GM19468 (cell line): ENCODE results near the gene CTSE.
"Not testable (repeated sequence)": the region's sequence is repeated elsewhere in the genome, so short reads cannot be mapped to it uniquely, and the experiment has no call there.

Experiments
- ATAC-seq: cut with Tn5 transposase; IDR thresholded peaks from one replicate; pipeline ENCODE4 v1.9.1; 2021; ENCODE audit warnings: mild to moderate bottlenecking, moderate library complexity, moderate number of reproducible peaks; ENCODE audit not compliant: unreplicated experiment; ENCODE audit errors: extremely low read depth

Gene CTSE

GRCh38 chr1:206023695-206024094, at the start of gene CTSE:
CTSE (minus strand) TSS chr1:206023895; CDS start chr1:206023791, 104 bp downstream.
- no peak for ATAC-seq

DNA sequence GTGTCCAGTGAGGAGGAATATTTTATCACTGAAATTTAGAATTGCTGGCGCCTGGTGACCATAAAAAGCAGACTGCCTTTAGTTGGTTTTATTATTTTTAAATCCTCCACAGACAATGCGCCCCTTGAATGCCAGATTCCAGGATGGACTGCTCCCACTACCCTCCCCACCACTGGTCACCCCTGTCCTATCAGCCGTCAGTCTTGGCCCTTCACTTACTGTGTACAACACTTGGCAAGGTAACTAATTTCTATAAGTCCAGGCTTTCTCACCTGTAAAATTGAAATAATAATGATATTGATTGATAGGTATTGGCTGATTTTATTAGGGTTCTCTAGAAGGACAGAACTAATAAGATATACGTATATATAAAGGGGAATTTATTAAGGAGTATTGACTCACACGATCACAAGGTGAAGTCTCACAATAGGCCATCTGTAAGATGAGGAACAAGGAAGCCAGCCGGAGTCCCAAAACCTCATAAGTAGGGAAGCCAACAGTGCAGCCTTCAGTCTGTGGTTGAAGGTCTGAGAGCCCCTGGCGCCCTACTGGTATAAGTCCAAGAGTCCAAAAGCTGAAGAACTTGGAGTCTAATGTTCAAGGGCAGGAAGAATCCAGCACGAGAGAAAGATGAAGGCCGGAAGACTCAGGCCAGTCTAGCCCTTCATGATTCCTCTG, 47.1 kb upstream of the CTSE start:
- no peak for ATAC-seq

DNA sequence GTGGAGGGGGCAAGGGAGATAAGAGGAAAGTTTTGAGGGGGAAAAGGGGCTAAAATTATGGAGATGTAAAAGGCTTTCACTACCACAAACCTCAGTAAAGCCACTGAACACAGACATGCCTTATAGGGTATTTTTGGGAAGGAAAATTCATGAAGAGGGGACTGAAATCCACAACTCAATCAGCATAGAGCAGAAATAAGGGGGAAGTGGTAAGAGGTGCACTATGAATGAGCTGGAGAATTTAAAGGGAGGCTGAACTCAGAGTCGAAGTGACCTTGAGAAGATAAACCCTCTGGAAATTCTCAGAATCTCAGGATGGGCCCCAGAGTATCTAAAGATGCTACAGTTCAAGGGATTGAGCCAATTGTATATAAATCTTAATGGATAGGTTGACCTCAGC, 44.6 kb upstream of the CTSE start:
- no peak for ATAC-seq

- ATAC-seq: no peak
Observed at GRCh38 chr1:206067486-206068227, 44.0 kb upstream of the CTSE start.

- ATAC-seq: peak; percentile 63
Observed at GRCh38 chr1:206066479-206067171, 42.9 kb upstream of the CTSE start.

DNA sequence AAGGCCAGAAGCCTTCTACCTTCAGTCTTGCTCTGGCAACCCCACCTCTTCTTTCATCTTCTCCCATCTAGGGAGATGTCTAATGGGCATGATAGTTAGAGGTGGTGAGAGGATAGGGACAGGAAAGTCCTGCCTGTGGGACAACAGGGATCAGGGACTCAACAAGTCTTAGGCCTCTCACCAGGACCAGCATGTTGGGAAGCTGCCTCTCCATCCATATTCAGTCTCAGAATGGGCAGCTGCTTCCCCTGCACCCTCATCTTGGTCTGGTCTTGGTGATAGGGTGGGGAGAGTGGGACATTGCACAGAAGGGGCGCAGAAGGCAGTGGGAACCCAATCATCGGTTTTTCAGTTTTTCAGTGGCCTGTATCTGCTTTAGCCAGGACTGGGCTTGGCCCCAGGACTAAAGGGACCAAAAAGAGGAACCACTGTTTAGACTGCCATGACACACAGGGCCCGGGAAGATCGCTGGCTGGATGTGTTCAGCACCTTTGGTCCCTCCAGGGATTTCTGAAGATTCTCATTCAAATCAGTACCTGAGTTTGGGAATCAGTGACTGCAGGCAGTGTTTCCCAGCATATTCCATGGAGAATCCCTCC, 42.0 kb upstream of the CTSE start:
- ATAC-seq: no peak

- not testable (repeated sequence) for ATAC-seq
Observed at GRCh38 chr1:206064501-206064900, 40.8 kb upstream of the CTSE start.

GRCh38 chr1:206064001-206064400, 40.3 kb upstream of the CTSE start:
- not testable (repeated sequence) for ATAC-seq

- no peak for ATAC-seq
Observed at GRCh38 chr1:206062464-206062863, 38.8 kb upstream of the CTSE start.

- no peak for ATAC-seq
Observed at GRCh38 chr1:206060844-206061243, 37.1 kb upstream of the CTSE start.

DNA sequence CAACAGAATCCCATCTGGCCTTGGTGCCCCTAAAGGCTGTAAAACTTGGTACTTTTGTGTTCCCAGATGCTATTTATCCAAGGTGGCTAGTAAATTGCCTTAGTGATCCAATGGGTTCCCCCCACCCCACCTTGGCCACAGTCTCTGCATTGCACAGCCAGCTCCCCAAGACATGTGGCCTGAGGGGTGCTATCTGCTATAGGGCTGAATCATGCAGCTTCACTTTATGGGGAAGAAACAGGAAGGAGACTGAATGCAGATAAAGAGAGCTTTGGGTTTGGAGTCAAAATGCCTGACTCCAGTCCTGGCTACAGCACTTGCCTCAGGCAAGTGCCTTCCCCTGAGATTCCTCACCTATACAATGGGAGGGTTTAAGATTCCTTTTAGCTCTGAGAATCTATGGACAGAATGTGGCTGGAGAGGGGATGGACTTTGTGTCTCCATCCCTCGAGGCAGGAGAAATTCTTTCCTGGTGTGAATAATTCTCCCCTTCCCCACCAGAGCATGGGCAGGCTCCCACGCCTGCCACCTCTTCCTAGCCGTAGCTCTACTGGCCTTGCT, 35.7 kb upstream of the CTSE start:
- ATAC-seq: no peak

DNA sequence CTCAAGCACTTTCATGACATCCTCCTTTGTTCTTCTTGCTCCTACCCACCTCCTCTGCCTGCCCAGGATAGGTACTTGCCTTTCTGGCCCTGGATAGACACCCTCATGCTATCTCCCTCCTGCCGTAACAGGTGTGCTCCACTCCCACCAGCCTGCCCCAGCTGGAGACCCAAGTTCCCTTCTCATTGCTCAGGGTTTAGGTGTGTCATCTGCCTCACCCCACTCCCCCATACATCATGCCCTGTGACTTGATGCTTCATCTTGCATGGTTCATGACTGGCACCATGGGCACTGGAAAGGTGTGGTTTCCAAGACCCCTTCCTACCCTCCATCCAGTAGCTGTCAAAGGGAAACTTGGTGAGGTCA, 35.2 kb upstream of the CTSE start:
- ATAC-seq: no peak

DNA sequence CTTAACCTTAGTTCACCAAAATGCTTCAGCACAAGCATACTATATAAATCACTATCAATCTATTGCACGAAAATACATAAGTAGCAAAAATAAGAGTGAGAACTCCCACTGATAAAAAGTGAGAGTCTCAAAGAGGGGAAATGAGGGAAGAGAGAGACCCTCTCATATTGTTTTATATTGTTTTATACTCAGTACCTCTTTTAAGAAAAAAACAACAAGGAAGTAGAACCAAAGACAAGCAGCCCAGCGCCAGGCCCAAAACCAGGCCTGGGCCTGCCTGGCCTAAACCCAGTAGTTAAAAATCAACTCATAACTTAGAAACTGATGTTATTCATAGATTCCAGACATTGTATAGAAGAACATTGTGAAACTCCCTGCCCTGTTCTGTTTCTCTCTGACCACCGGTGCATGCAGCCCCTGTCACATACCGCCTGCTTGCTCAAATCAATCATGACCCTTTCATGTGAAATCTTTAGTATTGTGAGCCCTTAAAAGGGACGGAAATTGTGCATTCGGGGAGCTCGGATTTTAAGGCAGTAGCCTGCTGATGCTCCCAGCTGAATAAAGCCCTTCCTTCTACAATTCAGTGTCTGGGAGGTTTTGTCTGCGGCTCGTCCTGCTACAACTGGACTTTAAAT, 34.7 kb upstream of the CTSE start:
- not testable (repeated sequence) for ATAC-seq

DNA sequence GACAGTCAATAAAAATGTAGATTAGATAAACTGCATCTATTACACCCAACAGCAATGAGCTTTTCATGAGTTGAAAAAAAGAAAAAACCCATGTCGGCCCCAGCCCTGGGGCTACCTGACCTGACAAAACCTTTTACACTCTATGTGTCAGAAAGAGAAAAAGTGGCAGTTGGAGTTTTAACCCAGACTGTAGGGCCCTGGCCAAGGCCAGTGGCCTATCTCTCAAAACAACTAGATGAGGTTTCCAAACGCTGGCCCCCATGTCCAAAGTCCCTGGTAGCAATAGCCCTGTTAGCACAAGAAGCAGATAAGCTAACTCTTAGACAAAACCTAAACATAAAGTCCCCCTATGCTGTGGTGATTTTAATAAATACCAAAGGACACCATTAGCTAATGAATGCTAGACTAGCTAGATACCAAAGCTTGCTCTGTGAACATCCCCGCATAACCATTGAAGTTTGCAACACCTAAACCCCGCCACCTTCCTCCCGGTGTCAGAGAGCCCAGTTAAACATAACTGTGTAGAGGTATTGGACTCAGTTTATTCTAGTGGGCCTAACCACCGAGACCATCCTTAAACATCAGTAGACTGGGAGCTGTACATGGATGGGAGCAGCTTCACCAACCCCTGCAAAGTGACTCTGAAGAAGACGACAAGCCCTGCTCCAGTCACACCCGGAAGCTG, 32.1 kb upstream of the CTSE start:
- ATAC-seq: not testable (repeated sequence)

- ATAC-seq: not testable (repeated sequence)
Observed at GRCh38 chr1:206055069-206055625, 31.5 kb upstream of the CTSE start.

GRCh38 chr1:206053616-206054015, 29.9 kb upstream of the CTSE start:
- not testable (repeated sequence) for ATAC-seq

DNA sequence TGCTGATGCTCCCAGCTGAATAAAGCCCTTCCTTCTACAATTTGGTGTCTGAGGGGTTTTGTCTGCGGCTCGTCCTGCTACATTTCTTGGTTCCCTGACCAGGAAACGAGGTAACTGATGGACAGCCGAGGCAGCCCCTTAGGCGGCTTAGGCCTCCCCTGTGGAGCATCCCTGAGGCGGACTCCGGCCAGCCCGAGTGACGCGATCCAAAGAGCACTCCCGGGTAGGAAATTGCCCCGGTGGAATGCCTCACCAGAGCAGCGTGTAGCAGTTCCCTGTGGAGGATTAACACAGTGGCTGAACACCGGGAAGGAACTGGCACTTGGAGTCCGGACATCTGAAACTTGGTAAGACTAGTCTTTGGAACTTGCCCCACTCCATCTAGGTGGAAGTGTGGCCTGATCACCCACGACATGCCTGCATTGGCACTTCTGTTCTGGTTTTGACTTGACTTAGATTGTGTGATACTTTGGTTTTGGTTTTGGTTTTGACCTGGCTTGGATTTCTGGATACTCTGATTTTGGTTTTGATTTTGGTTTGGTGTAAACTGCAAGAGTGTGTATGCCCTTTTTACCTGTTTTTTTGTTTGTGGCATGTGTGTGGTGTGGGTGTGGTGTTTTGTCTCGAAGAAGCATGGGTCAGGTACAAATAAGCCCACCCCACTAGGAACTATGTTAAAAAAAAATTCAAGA, 29.4 kb upstream of the CTSE start, which contains the start of gene RHEX:
Gene RHEX, plus strand, starts transcription at position 255 of the 692 bp plus-strand sequence. CDS start 44,656 bp downstream, outside the sequence.
- not testable (repeated sequence) for ATAC-seq

DNA sequence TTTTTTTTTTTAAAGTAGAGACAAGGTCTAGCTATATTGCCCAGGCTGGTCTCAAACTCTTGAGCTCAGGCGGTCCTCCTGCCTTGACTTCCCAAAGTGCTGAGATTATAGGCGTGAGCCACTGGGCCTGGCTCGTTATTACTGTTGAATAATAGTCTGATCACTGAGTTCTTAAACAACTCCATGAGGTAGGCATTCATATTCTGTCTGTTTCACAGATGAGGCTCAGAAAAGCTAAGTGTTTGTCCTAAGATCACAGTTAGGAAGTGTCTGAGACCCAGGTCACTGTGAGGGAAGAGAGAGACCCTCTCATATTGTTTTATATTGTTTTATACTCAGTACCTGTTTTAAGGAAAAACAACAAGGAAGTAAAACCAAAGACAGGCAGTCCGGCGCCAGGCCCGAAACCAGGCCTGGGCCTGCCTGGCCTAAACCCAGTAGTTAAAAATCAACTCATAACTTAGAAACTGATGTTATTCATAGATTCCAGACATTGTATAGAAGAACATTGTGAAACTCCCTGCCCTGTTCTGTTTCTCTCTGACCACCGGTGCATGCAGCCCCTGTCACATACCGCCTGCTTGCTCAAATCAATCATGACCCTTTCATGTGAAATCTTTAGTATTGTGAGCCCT, 28.7 kb upstream of the CTSE start:
- ATAC-seq: not testable (repeated sequence)
